Smooth muscle cell (in vitro differentiated cells): Measurements from ENCODE around the gene ANGPT4. TPM values are rescaled to one million over a fixed set of nuclear protein-coding genes. Genes with fewer than 3 reads are reported as not detected.

Experiments used
- DNase-seq: peaks from one replicate; lab custom pipeline; 2025; ENCODE audit not compliant: unreplicated experiment; lab: John Stamatoyannopoulos, UW
- H2AFZ ChIP-seq: fragments of 200-600 bp; sonication (generic); 2 replicates; pipeline ENCODE4 v1.6.0; 2016; ENCODE audit warnings: antibody characterized with exemption, low read depth, mild to moderate bottlenecking
- H3F3A ChIP-seq: fragments of 200-600 bp; sonication (generic); 2 replicates; pipeline ENCODE4 v1.6.0; 2017; ENCODE audit warnings: antibody characterized with exemption, low read depth
- H3K27ac ChIP-seq: fragments of 200-600 bp; sonication (generic); 2 replicates; pipeline ENCODE4 v1.5.1; 2016; ENCODE audit warnings: low read depth, mild to moderate bottlenecking
- H3K27me3 ChIP-seq: fragments of 200-600 bp; sonication (generic); 2 replicates; pipeline ENCODE4 v1.6.1; 2016; ENCODE audit warnings: low read depth, mild to moderate bottlenecking
- H3K36me3 ChIP-seq: fragments of 200-600 bp; sonication (generic); 2 replicates; pipeline ENCODE4 v1.5.1; 2016; ENCODE audit warnings: low read depth
- H3K4me1 ChIP-seq: fragments of 200-600 bp; sonication (generic); 2 replicates; pipeline ENCODE4 v1.5.1; 2016; ENCODE audit warnings: low read depth
- H3K4me2 ChIP-seq: fragments of 200-600 bp; sonication (generic); 2 replicates; pipeline ENCODE4 v1.6.0; 2016; ENCODE audit warnings: mild to moderate bottlenecking
- H3K4me3 ChIP-seq: fragments of 200-600 bp; sonication (generic); 2 replicates; pipeline ENCODE4 v1.5.1; 2016; ENCODE audit warnings: mild to moderate bottlenecking
- H3K79me2 ChIP-seq: fragments of 200-600 bp; sonication (generic); 2 replicates; pipeline ENCODE4 v1.6.0; 2016; ENCODE audit warnings: low read depth, mild to moderate bottlenecking
- H3K9ac ChIP-seq: fragments of 200-600 bp; sonication (generic); 2 replicates; pipeline ENCODE4 v1.6.0; 2016; ENCODE audit warnings: low read depth
- H3K9me3 ChIP-seq: fragments of 200-600 bp; sonication (generic); replicated peaks from 2 replicates; pipeline ENCODE4 v1.5.1; 2016; ENCODE audit warnings: low read depth
- H4K20me1 ChIP-seq: fragments of 200-600 bp; sonication (generic); 2 replicates; pipeline ENCODE4 v1.6.0; 2016; ENCODE audit warnings: low read depth
- CTCF ChIP-seq: fragments of 200-600 bp; sonication (generic); IDR thresholded peaks from 2 replicates; pipeline ENCODE4 v1.5.1; 2017; ENCODE audit warnings: borderline replicate concordance, mild to moderate bottlenecking, antibody characterized with exemption; ENCODE audit not compliant: insufficient read depth, poor library complexity, severe bottlenecking
- WGBS: methylation state at CpG from one replicate; pipeline ENCODE4 v1.1.7; 2016; ENCODE audit warnings: low lambda C conversion rate; 5-methylcytosine and 5-hydroxymethylcytosine counted together
- polyA plus RNA-seq: library from polyadenylated mRNA; unstranded; fragments of >200 nt; fragmentation: Nextera tagmentation; extraction: Ambion mirVana; gene quantifications from 2 replicates; pipeline ENCODE4 v1.2.1, GENCODE V29; 2016
- total RNA-seq: library from RNA; depleted of rRNA; stranded (reverse); fragments of >200 nt; gene quantifications from 2 replicates; pipeline ENCODE4 v1.2.3, GENCODE V29; 2014

ANGPT4 gene
- total and polyA plus RNA-seq, 2 experiments from 2014 or later = 0.39 TPM; not detected in 1

- 43% methylated on average over 2 of the region's 5 CpGs for WGBS
Measured at GRCh38 chr20:916825-917224, 691 bp upstream of the ANGPT4 start.

GRCh38 chr20:914727-915498, 1.2 kb downstream of the ANGPT4 start:
- no peak for DNase-seq
- Histone ChIP-seq H3K27ac (no peak overlapping the region), H3K36me3 (no peaks in the 10 kb centered on the region), H2AFZ (no peak overlapping the region), H3K4me1 (no peaks in the 10 kb centered on the region), H4K20me1 (no peaks in the 10 kb centered on the region), H3K4me2 (no peak overlapping the region), H3K4me3 (no peak overlapping the region), H3K9me3 (no peaks in the 10 kb centered on the region), H3K9ac (no peak overlapping the region), H3F3A (no peaks in the 10 kb centered on the region), H3K79me2 (no peaks in the 10 kb centered on the region), H3K27me3 (no peaks in the 10 kb centered on the region)
- no peak for TF ChIP-seq CTCF
- WGBS = 83% methylated on average over 15 of the region's 15 CpGs

More at GRCh38 chr20:916825-917224, 691 bp upstream of the ANGPT4 start:
- Histone ChIP-seq H3K36me3 (no peaks in the 10 kb centered on the region), H3K4me1 (no peaks in the 10 kb centered on the region), H3K27ac (no peak overlapping the region), H3K9ac (no peak overlapping the region), H4K20me1 (no peaks in the 10 kb centered on the region), H3K79me2 (no peaks in the 10 kb centered on the region), H3F3A (no peaks in the 10 kb centered on the region), H3K4me3 (no peak overlapping the region), H3K4me2 (no peak overlapping the region), H3K9me3 (no peaks in the 10 kb centered on the region), H2AFZ (no peak overlapping the region), H3K27me3 (no peaks in the 10 kb centered on the region)
- TF ChIP-seq CTCF = no peak
- no peak for DNase-seq

GRCh38 chr20:913306-913849, 2.8 kb downstream of the ANGPT4 start:
- no peaks in the 10 kb centered on the region for H3K4me1 ChIP-seq
- H3K27ac ChIP-seq = no peak overlapping the region
- no peaks in the 10 kb centered on the region for H3K36me3 ChIP-seq
- H3F3A ChIP-seq = no peaks in the 10 kb centered on the region
- H3K79me2 ChIP-seq = no peaks in the 10 kb centered on the region
- no peaks in the 10 kb centered on the region for H3K27me3 ChIP-seq
- no peak overlapping the region for H3K9ac ChIP-seq
- H3K9me3 ChIP-seq = no peaks in the 10 kb centered on the region
- TF ChIP-seq CTCF = no peak
- H2AFZ ChIP-seq = no peak overlapping the region
- no peaks in the 10 kb centered on the region for H4K20me1 ChIP-seq
- 84% methylated on average over 5 of the region's 5 CpGs for WGBS
- no peak for DNase-seq
- H3K4me3 ChIP-seq = no peak overlapping the region
- no peak overlapping the region for H3K4me2 ChIP-seq
